ENCODE data around the gene LIFR. TPM values are rescaled to one million over a fixed set of nuclear protein-coding genes. Genes with fewer than 3 reads are reported as not detected.

Gene LIFR
- polyA plus RNA-seq, 1 donor from 2014 or later, result 5.8 TPM

- Histone ChIP-seq H3K9me3 (ENCODE audit: low read length) (no peaks in the 10 kb centered on the region), H3K4me2 (ENCODE audit: low read length) (no peak overlapping the region), H3K9ac (ENCODE audit: low read length) (no peak overlapping the region), H3F3A (ENCODE audit: insufficient read depth, low read length, poor library complexity, severe bottlenecking) (no peaks in the 10 kb centered on the region), H3K36me3 (ENCODE audit: insufficient read depth, low read length) (no peaks in the 10 kb centered on the region), H3K27ac (ENCODE audit: low read length) (no peak overlapping the region), H3K9me2 (ENCODE audit: insufficient read depth, low read length) (no peaks in the 10 kb centered on the region), H3K79me2 (replicated peaks; ENCODE audit: insufficient read depth, low read length) (no peaks in the 10 kb centered on the region), H3K4me3 (ENCODE audit: low read length) (no peak overlapping the region), H3K27me3 (ENCODE audit: insufficient read depth, low read depth, low read length) (no peaks in the 10 kb centered on the region), H4K20me1 (ENCODE audit: insufficient read depth) (no peaks in the 10 kb centered on the region), H2AFZ (ENCODE audit: low read depth, low read length) (no peak overlapping the region)
- no peak for TF ChIP-seq MXI1 (conservative IDR thresholded peaks at IDR 0.05; ENCODE audit: poor library complexity, severe bottlenecking)
- no peak for TF ChIP-seq SMC3 (conservative IDR thresholded peaks at IDR 0.05; ENCODE audit: poor library complexity)
- TF ChIP-seq POLR2AphosphoS5 (IDR thresholded peaks at IDR 0.05), result no peak
- no peak for TF ChIP-seq RAD21 (conservative IDR thresholded peaks at IDR 0.05)
- TF ChIP-seq TAF1 (IDR thresholded peaks at IDR 0.05; ENCODE audit: low read depth), result no peak
- no peak for TF ChIP-seq EP300 (conservative IDR thresholded peaks at IDR 0.05; ENCODE audit: poor library complexity, severe bottlenecking)
- TF ChIP-seq, protein P1, sequence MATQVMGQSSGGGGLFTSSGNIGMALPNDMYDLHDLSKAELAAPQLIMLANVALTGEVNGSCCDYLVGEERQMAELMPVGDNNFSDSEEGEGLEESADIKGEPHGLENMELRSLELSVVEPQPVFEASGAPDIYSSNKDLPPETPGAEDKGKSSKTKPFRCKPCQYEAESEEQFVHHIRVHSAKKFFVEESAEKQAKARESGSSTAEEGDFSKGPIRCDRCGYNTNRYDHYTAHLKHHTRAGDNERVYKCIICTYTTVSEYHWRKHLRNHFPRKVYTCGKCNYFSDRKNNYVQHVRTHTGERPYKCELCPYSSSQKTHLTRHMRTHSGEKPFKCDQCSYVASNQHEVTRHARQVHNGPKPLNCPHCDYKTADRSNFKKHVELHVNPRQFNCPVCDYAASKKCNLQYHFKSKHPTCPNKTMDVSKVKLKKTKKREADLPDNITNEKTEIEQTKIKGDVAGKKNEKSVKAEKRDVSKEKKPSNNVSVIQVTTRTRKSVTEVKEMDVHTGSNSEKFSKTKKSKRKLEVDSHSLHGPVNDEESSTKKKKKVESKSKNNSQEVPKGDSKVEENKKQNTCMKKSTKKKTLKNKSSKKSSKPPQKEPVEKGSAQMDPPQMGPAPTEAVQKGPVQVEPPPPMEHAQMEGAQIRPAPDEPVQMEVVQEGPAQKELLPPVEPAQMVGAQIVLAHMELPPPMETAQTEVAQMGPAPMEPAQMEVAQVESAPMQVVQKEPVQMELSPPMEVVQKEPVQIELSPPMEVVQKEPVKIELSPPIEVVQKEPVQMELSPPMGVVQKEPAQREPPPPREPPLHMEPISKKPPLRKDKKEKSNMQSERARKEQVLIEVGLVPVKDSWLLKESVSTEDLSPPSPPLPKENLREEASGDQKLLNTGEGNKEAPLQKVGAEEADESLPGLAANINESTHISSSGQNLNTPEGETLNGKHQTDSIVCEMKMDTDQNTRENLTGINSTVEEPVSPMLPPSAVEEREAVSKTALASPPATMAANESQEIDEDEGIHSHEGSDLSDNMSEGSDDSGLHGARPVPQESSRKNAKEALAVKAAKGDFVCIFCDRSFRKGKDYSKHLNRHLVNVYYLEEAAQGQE (IDR thresholded peaks at IDR 0.05; ENCODE audit: borderline replicate concordance), result no peak
- TF ChIP-seq, protein P2, sequence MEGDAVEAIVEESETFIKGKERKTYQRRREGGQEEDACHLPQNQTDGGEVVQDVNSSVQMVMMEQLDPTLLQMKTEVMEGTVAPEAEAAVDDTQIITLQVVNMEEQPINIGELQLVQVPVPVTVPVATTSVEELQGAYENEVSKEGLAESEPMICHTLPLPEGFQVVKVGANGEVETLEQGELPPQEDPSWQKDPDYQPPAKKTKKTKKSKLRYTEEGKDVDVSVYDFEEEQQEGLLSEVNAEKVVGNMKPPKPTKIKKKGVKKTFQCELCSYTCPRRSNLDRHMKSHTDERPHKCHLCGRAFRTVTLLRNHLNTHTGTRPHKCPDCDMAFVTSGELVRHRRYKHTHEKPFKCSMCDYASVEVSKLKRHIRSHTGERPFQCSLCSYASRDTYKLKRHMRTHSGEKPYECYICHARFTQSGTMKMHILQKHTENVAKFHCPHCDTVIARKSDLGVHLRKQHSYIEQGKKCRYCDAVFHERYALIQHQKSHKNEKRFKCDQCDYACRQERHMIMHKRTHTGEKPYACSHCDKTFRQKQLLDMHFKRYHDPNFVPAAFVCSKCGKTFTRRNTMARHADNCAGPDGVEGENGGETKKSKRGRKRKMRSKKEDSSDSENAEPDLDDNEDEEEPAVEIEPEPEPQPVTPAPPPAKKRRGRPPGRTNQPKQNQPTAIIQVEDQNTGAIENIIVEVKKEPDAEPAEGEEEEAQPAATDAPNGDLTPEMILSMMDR (IDR thresholded peaks at IDR 0.05; ENCODE audit: poor library complexity, severe bottlenecking), result no peak
- TF ChIP-seq EZH2 (IDR thresholded peaks at IDR 0.05; ENCODE audit: borderline replicate concordance, insufficient read depth, low read length, poor library complexity, severe bottlenecking), result no peak
These were observed 42.7 kb upstream of the LIFR start for GRCh38 chr5:38598994-38599617.

- H3K4me3 ChIP-seq (ENCODE audit: low read length), result no peak overlapping the region
- H3K9me2 ChIP-seq (ENCODE audit: insufficient read depth, low read length), result no peaks in the 10 kb centered on the region
- no peaks in the 10 kb centered on the region for H4K20me1 ChIP-seq (ENCODE audit: insufficient read depth)
- no peaks in the 10 kb centered on the region for H3K79me2 ChIP-seq (replicated peaks; ENCODE audit: insufficient read depth, low read length)
- H3K36me3 ChIP-seq (ENCODE audit: insufficient read depth, low read length), result no peaks in the 10 kb centered on the region
- no peak overlapping the region for H2AFZ ChIP-seq (ENCODE audit: low read depth, low read length)
- H3K9ac ChIP-seq (ENCODE audit: low read length), result no peak overlapping the region
- H3K9me3 ChIP-seq (ENCODE audit: low read length), result no peaks in the 10 kb centered on the region
- TF ChIP-seq RAD21 (conservative IDR thresholded peaks at IDR 0.05) (no peak), MXI1 (conservative IDR thresholded peaks at IDR 0.05; ENCODE audit: poor library complexity, severe bottlenecking) (no peak), SMC3 (conservative IDR thresholded peaks at IDR 0.05; ENCODE audit: poor library complexity) (no peak), EP300 (conservative IDR thresholded peaks at IDR 0.05; ENCODE audit: poor library complexity, severe bottlenecking) (no peak), TAF1 (IDR thresholded peaks at IDR 0.05; ENCODE audit: low read depth) (no peak), POLR2AphosphoS5 (IDR thresholded peaks at IDR 0.05) (no peak), EZH2 (IDR thresholded peaks at IDR 0.05; ENCODE audit: borderline replicate concordance, insufficient read depth, low read length, poor library complexity, severe bottlenecking) (no peak)
- TF ChIP-seq, protein P1 (IDR thresholded peaks at IDR 0.05; ENCODE audit: borderline replicate concordance), result no peak
- TF ChIP-seq, protein P2 (IDR thresholded peaks at IDR 0.05; ENCODE audit: poor library complexity, severe bottlenecking), result no peak
- no peak overlapping the region for H3K4me2 ChIP-seq (ENCODE audit: low read length)
- H3F3A ChIP-seq (ENCODE audit: insufficient read depth, low read length, poor library complexity, severe bottlenecking), result no peaks in the 10 kb centered on the region
- H3K27me3 ChIP-seq (ENCODE audit: insufficient read depth, low read depth, low read length), result no peaks in the 10 kb centered on the region
- no peak overlapping the region for H3K27ac ChIP-seq (ENCODE audit: low read length)
These were observed 42.0 kb upstream of the LIFR start for GRCh38 chr5:38598296-38598993.

Data from neural cell (in vitro differentiated cells).